SK-N-SH treated with all-trans-retinoic acid at 6 μM for 48 hours (cell line): Measurements from ENCODE around the gene EXOC4.

Experiments used
- ATAC-seq: fragments of 200-7000 bp; cut with Tn5 transposase; 3 replicates; pipeline ENCODE4 v1.9.1; 2020; ENCODE audit warnings: mild to moderate bottlenecking, moderate library complexity
- ARNTL ChIP-seq: fragments of 450-650 bp; formaldehyde crosslinking; IDR thresholded peaks from 2 replicates; pipeline ENCODE4 v1.5.0; 2020; ENCODE audit warnings: low read depth, mild to moderate bottlenecking, moderate library complexity, borderline replicate concordance
- BACH2 ChIP-seq: fragments of 250-450 bp; sonication (Bioruptor Pico); IDR thresholded peaks from 2 replicates; pipeline ENCODE4 v1.9.0; 2021; ENCODE audit warnings: mild to moderate bottlenecking, borderline replicate concordance
- CSDC2 ChIP-seq: fragments of 250-450 bp; sonication (Bioruptor Pico); IDR thresholded peaks from 2 replicates; pipeline ENCODE4 v1.5.0; 2020; ENCODE audit warnings: mild to moderate bottlenecking, moderate library complexity
- ESRRG ChIP-seq: fragments of 250-450 bp; sonication (Bioruptor Pico); IDR thresholded peaks from 2 replicates; pipeline ENCODE4 v1.6.1; 2021; ENCODE audit warnings: mild to moderate bottlenecking
- GLIS3 ChIP-seq: fragments of 250-450 bp; sonication (Bioruptor Pico); IDR thresholded peaks from 2 replicates; pipeline ENCODE4 v1.5.0; 2020; ENCODE audit warnings: mild to moderate bottlenecking, moderate library complexity
- ISL1 ChIP-seq: fragments of 250-450 bp; sonication (Bioruptor Pico); IDR thresholded peaks from 2 replicates; pipeline ENCODE4 v2.1.2; 2022; ENCODE audit warnings: mild to moderate bottlenecking, moderate library complexity
- OSR1 ChIP-seq: fragments of 250-450 bp; sonication (Bioruptor Pico); IDR thresholded peaks from 2 replicates; pipeline ENCODE4 v1.8.0; 2022; ENCODE audit warnings: moderate library complexity, mild to moderate bottlenecking, inconsistent platforms
- RARB ChIP-seq: fragments of 250-450 bp; sonication (Bioruptor Pico); IDR thresholded peaks from 2 replicates; pipeline ENCODE4 v1.8.0; 2021; ENCODE audit warnings: mild to moderate bottlenecking, moderate library complexity
- SNAI2 ChIP-seq: fragments of 250-450 bp; sonication (Bioruptor Pico); IDR thresholded peaks from 2 replicates; pipeline ENCODE4 v1.5.0; 2020; ENCODE audit warnings: mild to moderate bottlenecking, moderate library complexity
- TCF4 ChIP-seq: fragments of 250-450 bp; sonication (Bioruptor Pico); IDR thresholded peaks from 2 replicates; pipeline ENCODE4 v1.8.0; 2021; ENCODE audit warnings: mild to moderate bottlenecking, moderate library complexity, borderline replicate concordance
- ZC3H10 ChIP-seq: fragments of 250-450 bp; sonication (Bioruptor Pico); IDR thresholded peaks from 2 replicates; pipeline ENCODE4 v1.5.1; 2021; ENCODE audit warnings: mild to moderate bottlenecking, moderate library complexity
- ZNF565 ChIP-seq: fragments of 450-650 bp; formaldehyde crosslinking; conservative IDR thresholded peaks from 2 replicates; pipeline ENCODE4 v1.5.0; 2020; ENCODE audit warnings: low read depth, mild to moderate bottlenecking, moderate library complexity
- ZNF70 ChIP-seq: fragments of 450-650 bp; formaldehyde crosslinking; IDR thresholded peaks from 2 replicates; pipeline ENCODE4 v1.5.0; 2020; ENCODE audit warnings: mild to moderate bottlenecking, moderate library complexity
- ZNF8 ChIP-seq: fragments of 450-650 bp; formaldehyde crosslinking; IDR thresholded peaks from 2 replicates; pipeline ENCODE4 v1.5.0; 2020; ENCODE audit warnings: mild to moderate bottlenecking, moderate library complexity
- TF ChIP-seq, protein P1 (sequence below): fragments of 250-450 bp; sonication (Bioruptor Pico); IDR thresholded peaks from 2 replicates; pipeline ENCODE4 v1.5.1; 2020; ENCODE audit warnings: low read depth, mild to moderate bottlenecking, moderate library complexity
- TF ChIP-seq, protein P2 (sequence below): fragments of 250-450 bp; sonication (Bioruptor Pico); IDR thresholded peaks from 2 replicates; pipeline ENCODE4 v1.5.1; 2021; ENCODE audit warnings: mild to moderate bottlenecking, moderate library complexity
- TF ChIP-seq, protein P3 (sequence below): fragments of 250-450 bp; sonication (Bioruptor Pico); IDR thresholded peaks from 2 replicates; pipeline ENCODE4 v1.5.0; 2020; ENCODE audit warnings: mild to moderate bottlenecking, moderate library complexity
- TF ChIP-seq, protein P4 (sequence below): fragments of 250-450 bp; sonication (Bioruptor Pico); IDR thresholded peaks from 2 replicates; pipeline ENCODE4 v1.8.0; 2020; ENCODE audit warnings: mild to moderate bottlenecking, moderate library complexity, borderline replicate concordance
- TF ChIP-seq, protein P5 (sequence below): fragments of 250-450 bp; sonication (Bioruptor Pico); IDR thresholded peaks from 2 replicates; pipeline ENCODE4 v1.8.0; 2021; ENCODE audit warnings: low read depth, mild to moderate bottlenecking, moderate library complexity, borderline replicate concordance

Gene EXOC4

DNA sequence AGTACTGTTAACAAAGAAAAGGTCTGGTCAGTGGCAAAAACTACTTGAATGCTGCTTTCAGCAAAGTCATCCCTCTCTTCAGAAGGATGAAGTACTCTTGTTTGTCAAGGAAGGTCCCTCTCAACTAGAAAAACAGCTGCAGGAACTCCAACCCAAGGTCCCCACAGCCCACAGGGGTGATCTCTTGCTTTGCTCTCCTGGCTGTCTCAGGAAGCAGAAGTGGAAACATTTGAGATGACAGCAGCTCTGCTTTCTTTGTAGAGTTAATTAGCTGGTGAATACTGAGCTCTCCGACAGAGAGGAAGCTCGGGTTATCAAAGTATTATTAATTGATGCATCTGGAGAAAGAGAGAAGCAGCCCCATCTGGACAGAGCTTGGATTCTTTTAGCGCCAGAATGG lies 848.8 kb downstream of the EXOC4 start:
- TF ChIP-seq ARNTL (CRISPR knock-in tag): no peak
- no peak for TF ChIP-seq ZNF70 (CRISPR knock-in tag)
- no peak for TF ChIP-seq ZC3H10 (CRISPR knock-in tag)
- no peak for TF ChIP-seq BACH2 (CRISPR knock-in tag)
- no peak for ATAC-seq

DNA sequence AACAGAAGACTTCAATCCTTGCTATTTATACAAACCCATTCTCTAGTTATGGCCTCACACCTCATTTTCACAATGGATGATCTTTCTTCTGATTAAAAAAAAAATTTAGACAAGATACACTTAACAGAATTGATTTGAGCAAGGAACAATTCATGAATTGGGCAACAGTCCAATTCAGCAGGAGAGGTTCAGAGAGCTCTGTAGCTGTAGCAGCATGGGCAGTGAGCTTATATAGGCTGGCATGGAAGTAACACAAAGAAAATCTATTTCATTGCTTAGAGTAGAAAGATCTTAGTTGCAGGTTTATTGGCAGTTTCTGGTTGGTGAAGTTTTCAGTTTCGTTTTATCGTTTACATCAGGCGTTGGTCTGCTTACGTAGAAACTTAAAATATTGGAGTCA lies 851.3 kb downstream of the EXOC4 start:
- TF ChIP-seq SNAI2 (CRISPR knock-in tag): no peak
- no peak for TF ChIP-seq TCF4 (CRISPR knock-in tag)
- TF ChIP-seq CSDC2 (CRISPR knock-in tag): no peak
- no peak for TF ChIP-seq ZNF565 (CRISPR knock-in tag)
- no peak for TF ChIP-seq ZNF70 (CRISPR knock-in tag)
- TF ChIP-seq ARNTL (CRISPR knock-in tag): no peak
- TF ChIP-seq RARB (CRISPR knock-in tag): no peak
- TF ChIP-seq, protein P1, sequence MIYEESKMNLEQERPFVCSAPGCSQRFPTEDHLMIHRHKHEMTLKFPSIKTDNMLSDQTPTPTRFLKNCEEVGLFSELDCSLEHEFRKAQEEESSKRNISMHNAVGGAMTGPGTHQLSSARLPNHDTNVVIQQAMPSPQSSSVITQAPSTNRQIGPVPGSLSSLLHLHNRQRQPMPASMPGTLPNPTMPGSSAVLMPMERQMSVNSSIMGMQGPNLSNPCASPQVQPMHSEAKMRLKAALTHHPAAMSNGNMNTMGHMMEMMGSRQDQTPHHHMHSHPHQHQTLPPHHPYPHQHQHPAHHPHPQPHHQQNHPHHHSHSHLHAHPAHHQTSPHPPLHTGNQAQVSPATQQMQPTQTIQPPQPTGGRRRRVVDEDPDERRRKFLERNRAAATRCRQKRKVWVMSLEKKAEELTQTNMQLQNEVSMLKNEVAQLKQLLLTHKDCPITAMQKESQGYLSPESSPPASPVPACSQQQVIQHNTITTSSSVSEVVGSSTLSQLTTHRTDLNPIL (CRISPR knock-in tag): no peak
- TF ChIP-seq, protein P2, sequence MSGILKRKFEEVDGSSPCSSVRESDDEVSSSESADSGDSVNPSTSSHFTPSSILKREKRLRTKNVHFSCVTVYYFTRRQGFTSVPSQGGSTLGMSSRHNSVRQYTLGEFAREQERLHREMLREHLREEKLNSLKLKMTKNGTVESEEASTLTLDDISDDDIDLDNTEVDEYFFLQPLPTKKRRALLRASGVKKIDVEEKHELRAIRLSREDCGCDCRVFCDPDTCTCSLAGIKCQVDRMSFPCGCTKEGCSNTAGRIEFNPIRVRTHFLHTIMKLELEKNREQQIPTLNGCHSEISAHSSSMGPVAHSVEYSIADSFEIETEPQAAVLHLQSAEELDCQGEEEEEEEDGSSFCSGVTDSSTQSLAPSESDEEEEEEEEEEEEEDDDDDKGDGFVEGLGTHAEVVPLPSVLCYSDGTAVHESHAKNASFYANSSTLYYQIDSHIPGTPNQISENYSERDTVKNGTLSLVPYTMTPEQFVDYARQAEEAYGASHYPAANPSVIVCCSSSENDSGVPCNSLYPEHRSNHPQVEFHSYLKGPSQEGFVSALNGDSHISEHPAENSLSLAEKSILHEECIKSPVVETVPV (CRISPR knock-in tag): no peak
- no peak for TF ChIP-seq ESRRG (CRISPR knock-in tag)
- no peak for TF ChIP-seq OSR1 (CRISPR knock-in tag)
- TF ChIP-seq BACH2 (CRISPR knock-in tag): no peak
- TF ChIP-seq ISL1 (CRISPR knock-in tag): no peak
- TF ChIP-seq, protein P3, sequence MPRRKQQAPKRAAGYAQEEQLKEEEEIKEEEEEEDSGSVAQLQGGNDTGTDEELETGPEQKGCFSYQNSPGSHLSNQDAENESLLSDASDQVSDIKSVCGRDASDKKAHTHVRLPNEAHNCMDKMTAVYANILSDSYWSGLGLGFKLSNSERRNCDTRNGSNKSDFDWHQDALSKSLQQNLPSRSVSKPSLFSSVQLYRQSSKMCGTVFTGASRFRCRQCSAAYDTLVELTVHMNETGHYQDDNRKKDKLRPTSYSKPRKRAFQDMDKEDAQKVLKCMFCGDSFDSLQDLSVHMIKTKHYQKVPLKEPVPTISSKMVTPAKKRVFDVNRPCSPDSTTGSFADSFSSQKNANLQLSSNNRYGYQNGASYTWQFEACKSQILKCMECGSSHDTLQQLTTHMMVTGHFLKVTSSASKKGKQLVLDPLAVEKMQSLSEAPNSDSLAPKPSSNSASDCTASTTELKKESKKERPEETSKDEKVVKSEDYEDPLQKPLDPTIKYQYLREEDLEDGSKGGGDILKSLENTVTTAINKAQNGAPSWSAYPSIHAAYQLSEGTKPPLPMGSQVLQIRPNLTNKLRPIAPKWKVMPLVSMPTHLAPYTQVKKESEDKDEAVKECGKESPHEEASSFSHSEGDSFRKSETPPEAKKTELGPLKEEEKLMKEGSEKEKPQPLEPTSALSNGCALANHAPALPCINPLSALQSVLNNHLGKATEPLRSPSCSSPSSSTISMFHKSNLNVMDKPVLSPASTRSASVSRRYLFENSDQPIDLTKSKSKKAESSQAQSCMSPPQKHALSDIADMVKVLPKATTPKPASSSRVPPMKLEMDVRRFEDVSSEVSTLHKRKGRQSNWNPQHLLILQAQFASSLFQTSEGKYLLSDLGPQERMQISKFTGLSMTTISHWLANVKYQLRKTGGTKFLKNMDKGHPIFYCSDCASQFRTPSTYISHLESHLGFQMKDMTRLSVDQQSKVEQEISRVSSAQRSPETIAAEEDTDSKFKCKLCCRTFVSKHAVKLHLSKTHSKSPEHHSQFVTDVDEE (CRISPR knock-in tag): no peak
- ATAC-seq: no peak

DNA sequence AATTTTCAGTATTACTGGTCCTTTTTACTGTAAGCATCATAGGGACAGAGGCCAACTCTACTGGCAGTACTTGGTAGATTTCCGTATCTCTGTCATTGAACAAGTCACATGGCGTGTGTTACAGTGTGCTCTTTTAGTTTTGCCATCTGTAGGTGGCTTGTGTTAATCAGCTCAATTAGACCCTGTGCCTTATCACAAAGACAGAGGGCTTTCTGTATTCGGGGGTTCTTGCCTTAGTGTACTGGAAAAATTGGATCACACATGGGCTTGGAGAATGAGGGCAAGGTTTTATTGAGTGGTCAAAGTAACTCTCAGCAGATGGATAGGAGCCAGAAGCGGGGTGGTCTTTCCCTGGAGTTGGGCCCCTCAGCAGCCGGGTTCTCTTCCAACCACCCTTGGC lies 853.0 kb downstream of the EXOC4 start:
- no peak for TF ChIP-seq ZNF70 (CRISPR knock-in tag)
- ATAC-seq: no peak

DNA sequence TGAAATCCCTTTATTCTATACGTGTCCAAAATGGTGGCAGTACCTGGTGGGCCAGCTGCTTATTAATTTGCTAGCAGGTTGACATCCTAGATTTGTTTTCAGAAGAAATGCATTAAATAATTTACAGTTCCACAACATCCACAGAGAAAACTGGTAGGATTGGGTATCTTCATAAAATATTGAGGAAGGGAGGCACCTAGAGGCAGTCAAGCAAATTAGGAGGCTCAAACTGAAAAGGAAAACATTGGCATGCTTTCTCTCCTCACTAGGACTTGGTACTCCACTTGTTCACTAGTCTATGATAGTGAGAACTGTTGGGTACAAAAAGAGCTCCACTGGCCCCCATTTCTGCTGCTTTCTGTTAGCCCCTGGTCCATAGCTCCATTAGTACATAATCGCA lies 855.9 kb downstream of the EXOC4 start:
- no peak for TF ChIP-seq ZNF8
- TF ChIP-seq GLIS3 (CRISPR knock-in tag): no peak
- TF ChIP-seq, protein P4, sequence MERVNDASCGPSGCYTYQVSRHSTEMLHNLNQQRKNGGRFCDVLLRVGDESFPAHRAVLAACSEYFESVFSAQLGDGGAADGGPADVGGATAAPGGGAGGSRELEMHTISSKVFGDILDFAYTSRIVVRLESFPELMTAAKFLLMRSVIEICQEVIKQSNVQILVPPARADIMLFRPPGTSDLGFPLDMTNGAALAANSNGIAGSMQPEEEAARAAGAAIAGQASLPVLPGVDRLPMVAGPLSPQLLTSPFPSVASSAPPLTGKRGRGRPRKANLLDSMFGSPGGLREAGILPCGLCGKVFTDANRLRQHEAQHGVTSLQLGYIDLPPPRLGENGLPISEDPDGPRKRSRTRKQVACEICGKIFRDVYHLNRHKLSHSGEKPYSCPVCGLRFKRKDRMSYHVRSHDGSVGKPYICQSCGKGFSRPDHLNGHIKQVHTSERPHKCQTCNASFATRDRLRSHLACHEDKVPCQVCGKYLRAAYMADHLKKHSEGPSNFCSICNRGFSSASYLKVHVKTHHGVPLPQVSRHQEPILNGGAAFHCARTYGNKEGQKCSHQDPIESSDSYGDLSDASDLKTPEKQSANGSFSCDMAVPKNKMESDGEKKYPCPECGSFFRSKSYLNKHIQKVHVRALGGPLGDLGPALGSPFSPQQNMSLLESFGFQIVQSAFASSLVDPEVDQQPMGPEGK (CRISPR knock-in tag): no peak
- TF ChIP-seq ZNF565 (CRISPR knock-in tag): no peak
- TF ChIP-seq, protein P5, sequence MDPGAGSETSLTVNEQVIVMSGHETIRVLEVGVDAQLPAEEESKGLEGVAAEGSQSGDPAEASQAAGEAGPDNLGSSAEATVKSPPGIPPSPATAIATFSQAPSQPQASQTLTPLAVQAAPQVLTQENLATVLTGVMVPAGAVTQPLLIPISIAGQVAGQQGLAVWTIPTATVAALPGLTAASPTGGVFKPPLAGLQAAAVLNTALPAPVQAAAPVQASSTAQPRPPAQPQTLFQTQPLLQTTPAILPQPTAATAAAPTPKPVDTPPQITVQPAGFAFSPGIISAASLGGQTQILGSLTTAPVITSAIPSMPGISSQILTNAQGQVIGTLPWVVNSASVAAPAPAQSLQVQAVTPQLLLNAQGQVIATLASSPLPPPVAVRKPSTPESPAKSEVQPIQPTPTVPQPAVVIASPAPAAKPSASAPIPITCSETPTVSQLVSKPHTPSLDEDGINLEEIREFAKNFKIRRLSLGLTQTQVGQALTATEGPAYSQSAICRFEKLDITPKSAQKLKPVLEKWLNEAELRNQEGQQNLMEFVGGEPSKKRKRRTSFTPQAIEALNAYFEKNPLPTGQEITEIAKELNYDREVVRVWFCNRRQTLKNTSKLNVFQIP (CRISPR knock-in tag): no peak
- no peak for TF ChIP-seq ARNTL (CRISPR knock-in tag)
- no peak for TF ChIP-seq OSR1 (CRISPR knock-in tag)
- TF ChIP-seq ISL1 (CRISPR knock-in tag): no peak
- no peak for TF ChIP-seq TCF4 (CRISPR knock-in tag)
- no peak for ATAC-seq
